ENCODE measurements around the gene ALPG.
"Not testable (repeated sequence)": the region's sequence is repeated elsewhere in the genome, so short reads cannot be mapped to it uniquely, and the experiment has no call there.

Gene ALPG

GRCh38 chr2:232377319-232377718, 29.3 kb upstream of the ALPG start:
- no peak for DNase-seq

- no peak for DNase-seq
These were observed 28.6 kb upstream of the ALPG start for GRCh38 chr2:232377841-232378734.

GRCh38 chr2:232378735-232379151, 27.9 kb upstream of the ALPG start, which contains the start of gene ALPP:
Gene ALPP (plus strand): TSS chr2:232378751. CDS start chr2:232378803, 52 bp downstream.
- DNase-seq, result not testable (repeated sequence)

GRCh38 chr2:232379610-232380590, 26.7 kb upstream of the ALPG start:
- DNase-seq, result not testable (repeated sequence)

GRCh38 chr2:232381204-232382031, 25.2 kb upstream of the ALPG start:
- DNase-seq, result not testable (repeated sequence)

GRCh38 chr2:232382331-232383225, 24.1 kb upstream of the ALPG start:
- no peak for DNase-seq

- no peak for DNase-seq
These were observed 22.2 kb upstream of the ALPG start for GRCh38 chr2:232384466-232384865.

- not testable (repeated sequence) for DNase-seq
These were observed 21.6 kb upstream of the ALPG start for GRCh38 chr2:232385058-232385457.

GRCh38 chr2:232385660-232386489, 20.8 kb upstream of the ALPG start:
- no peak for DNase-seq

GRCh38 chr2:232386490-232386739, 20.2 kb upstream of the ALPG start:
- no peak for DNase-seq

- no peak for DNase-seq
These were observed 19.7 kb upstream of the ALPG start for GRCh38 chr2:232386740-232387450.

- DNase-seq, result no peak
These were observed 19.0 kb upstream of the ALPG start for GRCh38 chr2:232387451-232388171.

GRCh38 chr2:232388324-232388891, 18.2 kb upstream of the ALPG start:
- no peak for DNase-seq

GRCh38 chr2:232389327-232389726, 17.3 kb upstream of the ALPG start:
- DNase-seq, result no peak

- DNase-seq, result no peak
These were observed 16.0 kb upstream of the ALPG start for GRCh38 chr2:232390661-232391060.

- no peak for DNase-seq
These were observed 13.1 kb upstream of the ALPG start for GRCh38 chr2:232393556-232393955.

- DNase-seq, result not testable (repeated sequence)
These were observed 12.2 kb upstream of the ALPG start for GRCh38 chr2:232394431-232394830.

GRCh38 chr2:232395586-232395985, 11.1 kb upstream of the ALPG start:
- no peak for DNase-seq

- DNase-seq, result no peak
These were observed 10.0 kb upstream of the ALPG start for GRCh38 chr2:232396683-232397082.

Data from effector CD8-positive, alpha-beta T cell (primary cell).